NOMO-1 treated with dmso at 0.1 percent for 144 hours (cell line): ENCODE measurements around the gene KCNQ5.
"Not testable (repeated sequence)": the region's sequence is repeated elsewhere in the genome, so short reads cannot be mapped to it uniquely, and the experiment has no call there.

Experiments used
- DNase-seq: peaks from one replicate; lab custom pipeline; 2025; ENCODE audit not compliant: unreplicated experiment; lab: John Stamatoyannopoulos, UW

The KCNQ5 gene

DNA sequence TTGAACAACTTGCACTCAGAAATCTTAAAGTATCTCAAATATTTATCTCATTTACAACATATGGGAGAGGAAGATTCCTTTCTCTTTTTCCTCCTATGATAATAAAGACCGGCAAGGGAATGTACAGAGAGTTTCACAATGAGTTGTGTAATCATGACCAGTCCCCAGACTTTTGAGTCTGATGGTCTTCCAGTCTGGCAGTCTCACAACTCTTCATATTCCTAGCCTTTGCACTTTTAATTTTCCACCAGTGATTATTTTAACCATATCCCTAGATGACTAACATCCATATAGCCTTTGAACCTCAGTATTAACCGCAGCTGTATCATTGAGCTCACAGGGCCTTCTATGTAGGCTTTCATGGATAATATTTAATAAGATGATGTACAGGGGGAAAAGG lies 324.9 kb downstream of the KCNQ5 start:
- DNase-seq: no peak

GRCh38 chr6:72947534-72947933 lies 325.7 kb downstream of the KCNQ5 start:
- DNase-seq: no peak

GRCh38 chr6:72948153-72948552 lies 326.3 kb downstream of the KCNQ5 start:
- DNase-seq: no peak

DNA sequence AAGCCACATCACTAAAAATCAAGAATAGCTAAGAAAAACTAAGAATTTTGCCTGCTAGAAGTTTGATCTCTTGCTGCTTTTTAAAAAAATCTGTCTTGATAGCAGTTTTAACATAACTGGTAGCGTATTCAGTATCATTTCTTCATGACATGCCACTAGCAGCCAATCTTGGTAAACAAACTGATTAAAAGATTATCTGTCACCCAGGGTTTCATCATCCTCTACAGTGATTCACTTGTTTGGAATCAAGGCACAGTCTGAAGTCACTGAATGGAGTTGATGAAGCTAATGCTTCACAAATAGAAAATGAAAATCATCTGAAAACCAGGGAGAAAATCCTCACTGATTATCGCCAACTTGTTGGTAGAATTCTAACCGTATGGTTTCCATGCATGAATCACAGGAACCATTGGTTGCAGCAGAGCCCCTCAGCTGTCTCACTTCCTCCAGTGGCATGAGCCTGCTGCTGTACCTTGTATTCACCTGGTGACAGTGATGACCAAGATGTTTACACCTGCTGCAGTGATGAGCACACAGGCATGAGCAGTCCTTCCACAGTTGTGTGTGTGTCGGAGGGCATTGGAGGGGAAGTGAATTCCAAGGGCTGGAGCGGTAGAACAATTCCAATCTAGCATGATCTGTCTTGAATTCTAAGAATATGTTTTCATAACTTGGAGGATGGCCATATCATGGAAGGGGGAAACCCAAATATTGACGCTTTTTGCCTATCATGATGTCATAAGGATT lies 328.4 kb downstream of the KCNQ5 start:
- no peak for DNase-seq

- DNase-seq: no peak
Measured at GRCh38 chr6:72952808-72953630, 331.2 kb downstream of the KCNQ5 start.

DNA sequence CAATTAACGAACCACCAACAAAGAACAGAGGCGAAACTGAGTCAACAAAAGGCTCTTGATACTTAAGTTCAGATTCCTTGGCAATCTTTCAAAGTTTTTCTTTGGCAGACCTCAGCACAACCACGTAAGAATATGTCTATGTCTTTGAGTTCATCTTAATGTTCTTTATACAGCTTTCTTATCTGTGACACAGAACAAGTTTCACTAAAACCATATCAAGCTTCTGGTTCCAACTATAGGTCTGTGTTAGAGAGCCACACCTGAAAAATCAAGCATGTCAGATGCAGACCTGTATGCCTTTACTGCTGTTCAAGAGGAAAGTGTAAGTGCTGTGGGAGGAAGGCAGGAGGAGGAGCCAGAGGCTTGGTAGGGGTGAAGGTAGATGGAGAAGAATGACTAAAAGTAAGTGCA lies 332.1 kb downstream of the KCNQ5 start:
- no peak for DNase-seq

DNA sequence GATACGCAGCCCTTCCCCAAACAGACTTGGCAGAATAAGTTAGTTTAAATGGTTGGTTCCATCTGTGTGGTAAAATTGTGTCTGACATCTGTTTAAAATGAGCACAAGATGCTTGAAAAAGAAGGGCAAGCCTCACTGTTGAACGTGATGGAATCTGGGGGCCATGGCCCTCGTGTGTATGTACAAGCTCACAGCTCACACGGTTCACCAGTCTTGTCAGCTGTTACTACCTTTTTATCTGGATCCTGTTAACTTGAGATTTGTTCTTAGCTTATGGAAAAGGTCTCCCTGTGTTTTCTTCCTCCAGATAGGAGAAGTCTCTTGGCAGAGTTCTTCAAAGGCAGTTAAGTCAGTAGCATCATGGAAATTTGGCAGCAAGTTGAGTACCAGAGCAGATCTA lies 332.9 kb downstream of the KCNQ5 start:
- DNase-seq: no peak

- no peak for DNase-seq
Measured at GRCh38 chr6:72955666-72956065, 333.8 kb downstream of the KCNQ5 start.

GRCh38 chr6:72956272-72956671 lies 334.4 kb downstream of the KCNQ5 start:
- DNase-seq: no peak

DNA sequence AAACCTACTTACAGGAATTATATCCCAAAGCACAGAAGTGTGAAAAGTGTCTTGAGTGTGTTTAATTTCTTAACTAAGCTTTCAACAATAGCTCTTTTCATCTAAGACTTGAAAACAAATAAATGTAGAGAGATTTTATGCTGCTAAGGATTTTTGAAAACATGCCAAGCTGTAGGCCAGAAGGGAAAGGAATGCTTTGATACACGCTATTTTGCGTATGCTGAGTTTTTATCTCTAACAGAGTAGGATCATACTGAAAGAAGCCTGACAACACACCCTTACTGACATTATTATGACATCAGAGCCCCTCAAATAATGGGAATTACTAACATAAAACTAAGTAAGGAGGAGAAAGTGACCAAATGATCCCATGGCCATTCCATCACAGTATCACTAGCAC lies 338.0 kb downstream of the KCNQ5 start:
- DNase-seq: no peak

DNA sequence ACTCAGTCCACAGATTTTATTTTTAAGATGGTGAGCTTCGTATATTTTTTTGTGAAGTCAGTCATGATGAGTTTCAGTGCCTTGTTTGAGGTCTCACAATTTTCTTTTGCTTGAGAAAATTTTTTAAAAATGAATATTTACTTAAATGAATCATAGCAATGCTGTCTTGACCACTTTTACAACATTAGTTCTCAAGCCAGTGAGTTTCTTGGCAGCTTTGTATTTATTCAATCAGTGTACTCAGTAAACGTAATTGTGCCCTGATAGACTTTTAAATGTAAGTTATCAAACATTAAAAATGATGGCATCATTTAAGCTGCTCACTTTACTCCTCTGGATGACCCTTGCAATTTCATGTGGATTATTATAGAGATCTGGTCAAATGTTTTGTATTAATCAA lies 342.1 kb downstream of the KCNQ5 start:
- no peak for DNase-seq

DNA sequence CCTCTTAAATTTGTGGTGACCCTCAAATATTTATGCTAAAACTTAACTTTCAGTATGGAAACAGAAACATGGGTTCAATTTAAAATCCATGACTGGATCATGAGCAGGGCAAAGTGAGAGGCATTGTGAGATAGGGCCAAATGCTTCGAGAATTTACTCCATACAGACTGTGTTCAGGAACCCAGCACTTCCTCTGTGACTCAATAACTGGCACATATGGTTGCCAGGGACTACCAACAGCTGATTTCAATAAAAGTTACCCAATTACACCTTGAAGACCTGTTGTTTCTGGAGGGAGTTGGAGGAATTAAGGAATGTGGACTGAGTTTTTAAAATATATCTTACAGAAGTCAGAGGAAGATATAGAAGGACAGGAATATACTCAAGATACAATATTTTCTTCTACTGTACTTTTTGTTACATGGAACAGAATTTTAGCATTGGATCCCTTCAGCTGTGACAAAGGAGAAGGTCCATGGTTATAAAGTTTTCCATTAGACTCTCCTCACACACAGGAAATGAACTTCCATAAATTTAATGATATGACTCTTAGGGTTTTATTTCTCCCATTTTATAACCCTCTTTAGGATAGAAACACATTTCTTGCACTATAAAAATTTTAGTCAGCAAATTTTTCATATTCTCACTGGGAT lies 344.9 kb downstream of the KCNQ5 start:
- peak; percentile 54 for DNase-seq

GRCh38 chr6:72967329-72967728 lies 345.5 kb downstream of the KCNQ5 start:
- no peak for DNase-seq

- DNase-seq: no peak
Measured at GRCh38 chr6:72968704-72969103, 346.8 kb downstream of the KCNQ5 start.

DNA sequence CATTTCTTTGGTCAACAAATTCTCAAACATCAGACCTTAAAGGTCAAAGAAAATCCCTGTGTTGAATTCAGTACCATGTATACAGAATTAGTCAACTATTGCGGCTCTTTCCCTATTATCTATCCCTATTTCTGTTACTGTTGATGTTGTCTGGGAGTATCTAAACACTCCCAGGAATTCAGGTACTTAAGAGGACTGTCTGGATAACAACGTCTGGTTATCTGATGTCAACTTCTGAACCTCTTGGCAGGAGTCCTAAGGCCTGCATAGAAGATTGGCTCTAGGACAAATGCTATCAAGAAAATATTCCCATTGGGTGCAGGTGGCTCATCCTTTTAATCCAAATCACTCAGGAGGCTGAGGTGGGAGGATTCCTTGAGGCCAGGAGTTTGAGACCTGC lies 347.8 kb downstream of the KCNQ5 start:
- no peak for DNase-seq

DNA sequence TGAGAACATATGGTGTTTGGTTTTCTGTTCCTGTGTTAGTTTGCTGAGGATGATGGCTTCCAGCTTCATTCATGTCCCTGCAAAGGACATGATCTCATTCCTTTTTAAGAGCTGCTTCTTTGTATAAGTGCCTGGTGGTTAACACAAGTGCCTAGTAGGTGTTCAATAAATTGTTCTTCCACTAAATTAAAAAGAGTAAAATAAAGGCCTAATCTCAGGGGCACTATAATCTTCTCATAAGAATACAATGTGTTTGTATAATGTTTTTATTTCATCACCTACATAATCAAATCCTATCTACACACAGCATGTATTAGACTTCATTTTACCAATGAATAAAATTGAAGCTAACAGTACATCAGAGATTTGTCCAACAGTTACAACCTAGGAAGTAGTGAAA lies 350.7 kb downstream of the KCNQ5 start:
- no peak for DNase-seq

- DNase-seq: no peak
Measured at GRCh38 chr6:72974276-72974675, 352.4 kb downstream of the KCNQ5 start.

GRCh38 chr6:72975352-72975752 lies 353.5 kb downstream of the KCNQ5 start:
- DNase-seq: no peak

- no peak for DNase-seq
Measured at GRCh38 chr6:72976484-72976883, 354.6 kb downstream of the KCNQ5 start.

- DNase-seq: peak; percentile 9
Measured at GRCh38 chr6:72977114-72977513, 355.2 kb downstream of the KCNQ5 start.

GRCh38 chr6:72978808-72979207 lies 356.9 kb downstream of the KCNQ5 start:
- not testable (repeated sequence) for DNase-seq
